ENCODE measurements around the gene BRIP1.
"Not testable (repeated sequence)": the region's sequence is repeated elsewhere in the genome, so short reads cannot be mapped to it uniquely, and the experiment has no call there.

BRIP1 gene

GRCh38 chr17:61754124-61754523, 109.2 kb downstream of the BRIP1 start:
- no peak for DNase-seq

DNA sequence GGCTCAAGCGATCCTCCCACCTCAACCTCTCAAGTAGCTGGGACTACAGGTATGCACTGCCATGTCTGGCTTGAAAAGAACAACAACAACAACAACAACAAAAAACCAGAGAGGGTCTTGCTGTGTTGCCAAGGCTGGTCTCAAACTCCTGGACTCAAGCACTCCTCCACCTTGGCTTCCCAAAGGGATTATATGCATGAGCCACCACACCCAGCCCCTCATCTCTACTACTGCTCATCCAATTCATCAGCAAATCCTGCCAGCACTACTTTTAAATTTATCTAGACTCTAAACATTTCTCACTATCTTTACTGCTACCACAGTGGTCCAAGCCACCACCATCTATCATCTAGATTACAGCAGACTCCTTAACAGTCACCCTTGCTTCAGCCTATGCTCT, 109.6 kb downstream of the BRIP1 start:
- no peak for DNase-seq

- peak; percentile 11 for DNase-seq
Measured at GRCh38 chr17:61750656-61751055, 112.7 kb downstream of the BRIP1 start.

DNA sequence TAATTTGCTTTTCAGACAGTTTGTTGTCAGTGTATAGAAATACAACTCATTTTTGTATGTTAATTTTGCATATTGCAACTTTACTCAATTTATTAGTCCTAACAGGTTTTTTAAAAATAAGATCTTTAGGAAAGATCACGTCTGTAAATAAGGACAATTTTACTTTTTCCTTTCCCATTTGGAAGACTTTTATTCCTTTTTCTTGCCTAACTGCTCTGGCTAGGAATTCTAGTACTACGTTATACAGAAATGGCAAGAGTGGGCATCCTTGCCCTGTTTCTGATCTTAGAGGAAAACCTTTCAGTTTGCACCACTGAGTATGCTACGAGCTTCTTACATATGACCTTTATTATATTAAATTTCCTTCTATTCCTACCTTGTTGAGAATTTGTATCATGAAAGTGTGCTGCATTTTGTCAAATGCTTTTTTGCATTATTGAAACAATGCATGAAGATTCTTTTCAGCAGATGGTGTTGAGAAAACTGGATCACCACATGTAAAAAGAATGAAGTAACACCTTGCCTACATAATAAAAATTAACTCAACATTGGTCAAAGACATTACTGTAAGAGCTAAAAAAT, 113.4 kb downstream of the BRIP1 start:
- DNase-seq = no peak

GRCh38 chr17:61746248-61746985, 116.9 kb downstream of the BRIP1 start:
- DNase-seq = no peak

GRCh38 chr17:61744804-61745203, 118.5 kb downstream of the BRIP1 start:
- no peak for DNase-seq

- no peak for DNase-seq
Measured at GRCh38 chr17:61744252-61744651, 119.1 kb downstream of the BRIP1 start.

- DNase-seq = no peak
Measured at GRCh38 chr17:61743766-61744165, 119.6 kb downstream of the BRIP1 start.

DNA sequence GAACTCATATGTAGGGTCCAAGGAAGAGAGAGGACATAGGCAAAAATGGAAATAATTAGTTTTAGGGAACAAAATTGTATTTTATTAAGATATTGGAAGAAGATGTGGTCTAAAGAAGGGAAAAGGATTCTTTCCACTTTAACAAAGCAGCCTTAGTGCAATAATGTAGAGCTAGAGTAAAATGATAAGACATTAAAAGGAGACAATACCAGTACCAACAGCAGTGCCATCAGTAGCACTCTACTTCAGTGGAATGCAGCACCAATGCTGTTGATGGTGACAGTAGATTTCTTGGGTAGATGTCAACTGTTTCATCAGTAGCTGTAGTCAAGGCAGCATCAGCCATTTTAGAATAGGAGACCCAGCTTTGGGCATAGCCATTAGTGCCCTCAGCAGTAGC, 124.3 kb downstream of the BRIP1 start:
- no peak for DNase-seq

GRCh38 chr17:61738249-61738648, 125.1 kb downstream of the BRIP1 start:
- DNase-seq = no peak

GRCh38 chr17:61737820-61738219, 125.5 kb downstream of the BRIP1 start:
- no peak for DNase-seq

GRCh38 chr17:61736438-61736837, 126.9 kb downstream of the BRIP1 start:
- no peak for DNase-seq

GRCh38 chr17:61735807-61736206, 127.5 kb downstream of the BRIP1 start:
- no peak for DNase-seq

GRCh38 chr17:61734466-61734865, 128.9 kb downstream of the BRIP1 start:
- no peak for DNase-seq

DNA sequence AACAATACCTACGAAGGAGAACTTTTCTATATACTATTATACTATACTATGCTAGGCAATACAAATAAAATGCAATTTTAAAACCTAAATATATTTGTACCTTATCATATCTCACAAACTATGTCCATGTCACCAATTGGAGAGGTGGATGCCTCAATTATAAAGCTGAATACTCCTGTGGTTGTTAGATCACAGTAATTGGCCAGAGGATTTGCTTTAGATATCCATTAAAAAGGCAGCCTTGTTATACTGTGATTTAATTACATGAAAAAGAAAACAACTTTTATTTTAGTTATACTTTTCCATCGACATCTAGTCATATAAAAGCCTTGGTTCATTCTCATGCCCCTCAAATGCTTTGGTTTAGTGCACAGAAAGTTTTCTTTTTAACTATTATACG, 129.3 kb downstream of the BRIP1 start:
- DNase-seq = no peak

- DNase-seq = no peak
Measured at GRCh38 chr17:61733021-61733420, 130.3 kb downstream of the BRIP1 start.

- no peak for DNase-seq
Measured at GRCh38 chr17:61732169-61732568, 131.2 kb downstream of the BRIP1 start.

- no peak for DNase-seq
Measured at GRCh38 chr17:61731330-61731729, 132.0 kb downstream of the BRIP1 start.

- DNase-seq = no peak
Measured at GRCh38 chr17:61729690-61730268, 133.5 kb downstream of the BRIP1 start.

- no peak for DNase-seq
Measured at GRCh38 chr17:61728297-61728836, 135.0 kb downstream of the BRIP1 start.

GRCh38 chr17:61727798-61728197, 135.5 kb downstream of the BRIP1 start:
- DNase-seq = not testable (repeated sequence)

DNA sequence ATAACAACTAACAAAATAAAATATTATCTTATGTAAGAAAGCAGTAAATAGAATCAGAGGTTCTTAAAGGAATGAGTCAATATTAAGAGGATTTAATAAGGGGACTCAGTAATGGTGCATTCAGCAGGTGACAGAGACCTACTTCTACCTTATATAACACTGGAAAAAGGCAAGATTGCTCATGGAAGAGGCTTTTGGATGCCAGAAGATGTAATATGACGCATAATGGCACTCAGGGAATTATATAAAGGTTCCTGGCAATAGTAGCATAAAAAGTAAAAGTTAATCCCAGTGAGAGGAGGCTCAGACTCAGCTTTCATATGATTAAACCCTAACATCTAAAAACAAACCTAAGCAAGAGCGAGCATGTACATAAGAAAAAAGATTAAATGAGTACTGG, 136.4 kb downstream of the BRIP1 start:
- no peak for DNase-seq

GRCh38 chr17:61724777-61725176, 138.6 kb downstream of the BRIP1 start:
- no peak for DNase-seq

- no peak for DNase-seq
Measured at GRCh38 chr17:61723914-61724313, 139.4 kb downstream of the BRIP1 start.

Data from hematopoietic multipotent progenitor cell treated with erythropoietin and hydrocortisone succinate and interleukin-3 and kit ligand, for 8 days (in vitro differentiated cells).